C4-2B (cell line): ENCODE data around the gene UBL4A.

Experiments
- ZFX ChIP-seq: fragments of 450-650 bp; IDR thresholded peaks from 2 replicates; pipeline ENCODE4 v1.6.1; 2017
- TF ChIP-seq, protein P1 (sequence below): fragments of 450-650 bp; conservative IDR thresholded peaks from 2 replicates; pipeline ENCODE4 v1.5.1; 2017; ENCODE audit warnings: mild to moderate bottlenecking

DNA sequence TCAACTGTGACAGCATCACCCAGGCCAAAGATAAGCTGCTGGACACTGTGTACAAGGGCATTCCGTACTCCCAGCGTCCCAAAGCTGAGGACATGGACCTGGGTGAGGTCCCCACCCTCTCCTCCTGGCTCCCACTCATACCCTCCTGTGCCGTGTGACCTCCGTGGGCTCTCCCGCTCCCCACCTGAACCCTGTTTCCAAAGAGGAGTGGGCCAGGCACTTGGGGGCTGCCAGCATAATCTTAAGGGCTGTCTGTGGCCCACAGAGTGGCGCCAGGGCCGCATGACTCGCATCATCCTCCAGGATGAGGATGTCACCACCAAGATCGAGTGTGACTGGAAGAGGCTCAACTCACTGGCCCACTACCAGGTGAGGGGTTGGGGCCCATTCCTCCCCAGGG, 17.3 kb downstream of the UBL4A start:
- TF ChIP-seq, protein P1, sequence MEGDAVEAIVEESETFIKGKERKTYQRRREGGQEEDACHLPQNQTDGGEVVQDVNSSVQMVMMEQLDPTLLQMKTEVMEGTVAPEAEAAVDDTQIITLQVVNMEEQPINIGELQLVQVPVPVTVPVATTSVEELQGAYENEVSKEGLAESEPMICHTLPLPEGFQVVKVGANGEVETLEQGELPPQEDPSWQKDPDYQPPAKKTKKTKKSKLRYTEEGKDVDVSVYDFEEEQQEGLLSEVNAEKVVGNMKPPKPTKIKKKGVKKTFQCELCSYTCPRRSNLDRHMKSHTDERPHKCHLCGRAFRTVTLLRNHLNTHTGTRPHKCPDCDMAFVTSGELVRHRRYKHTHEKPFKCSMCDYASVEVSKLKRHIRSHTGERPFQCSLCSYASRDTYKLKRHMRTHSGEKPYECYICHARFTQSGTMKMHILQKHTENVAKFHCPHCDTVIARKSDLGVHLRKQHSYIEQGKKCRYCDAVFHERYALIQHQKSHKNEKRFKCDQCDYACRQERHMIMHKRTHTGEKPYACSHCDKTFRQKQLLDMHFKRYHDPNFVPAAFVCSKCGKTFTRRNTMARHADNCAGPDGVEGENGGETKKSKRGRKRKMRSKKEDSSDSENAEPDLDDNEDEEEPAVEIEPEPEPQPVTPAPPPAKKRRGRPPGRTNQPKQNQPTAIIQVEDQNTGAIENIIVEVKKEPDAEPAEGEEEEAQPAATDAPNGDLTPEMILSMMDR = no peak
- no peak for TF ChIP-seq ZFX
